Chondrocyte (in vitro differentiated cells): ENCODE results near the gene SLC39A12. TPM values are rescaled to one million over a fixed set of nuclear protein-coding genes. Genes with fewer than 3 reads are reported as not detected.

Source experiments
- DNase-seq: peaks from one replicate; pipeline ENCODE4 v3.0.0; 2021; ENCODE audit warnings: mixed read lengths, low spot score
- H3K27ac Mint-ChIP-seq: one replicate; pipeline ENCODE4 v1.8.0; 2021; ENCODE audit warnings: mild to moderate bottlenecking, moderate library complexity, mixed read lengths; ENCODE audit not compliant: unreplicated experiment
- H3K27me3 Mint-ChIP-seq: 2 replicates; pipeline ENCODE4 v1.8.0; 2021; ENCODE audit warnings: low read depth, mixed read lengths
- H3K36me3 Mint-ChIP-seq: 2 replicates; pipeline ENCODE4 v1.8.0; 2021; ENCODE audit warnings: low read depth, mixed read lengths
- H3K4me1 Mint-ChIP-seq: 2 replicates; pipeline ENCODE4 v1.8.0; 2021; ENCODE audit warnings: low read depth, mild to moderate bottlenecking, mixed read lengths
- H3K4me3 Mint-ChIP-seq: one replicate; pipeline ENCODE4 v1.8.0; 2021; ENCODE audit warnings: mild to moderate bottlenecking, moderate library complexity, mixed read lengths; ENCODE audit not compliant: unreplicated experiment
- H3K9me3 Mint-ChIP-seq: 2 replicates; pipeline ENCODE4 v1.8.0; 2021; ENCODE audit warnings: low read depth, mixed read lengths
- long read RNA-seq: library from polyadenylated mRNA; stranded (forward); transcript quantifications from one replicate; pipeline ENCODE4 v2.0.0, GENCODE V29; 2021
- total RNA-seq: library from RNA; stranded (reverse); gene quantifications from 3 replicates; pipeline ENCODE4 v1.2.1, GENCODE V29; 2021
- TF ChIP-seq, protein P1 (sequence below): fragments of 200-600 bp; sonication (generic); IDR thresholded peaks from 2 replicates; pipeline ENCODE4 v1.5.0; 2021; ENCODE audit warnings: antibody characterized with exemption, mild to moderate bottlenecking, moderate library complexity

Gene SLC39A12
- total RNA-seq = not detected in 3 replicates
- long read RNA-seq = 0 reads

DNA sequence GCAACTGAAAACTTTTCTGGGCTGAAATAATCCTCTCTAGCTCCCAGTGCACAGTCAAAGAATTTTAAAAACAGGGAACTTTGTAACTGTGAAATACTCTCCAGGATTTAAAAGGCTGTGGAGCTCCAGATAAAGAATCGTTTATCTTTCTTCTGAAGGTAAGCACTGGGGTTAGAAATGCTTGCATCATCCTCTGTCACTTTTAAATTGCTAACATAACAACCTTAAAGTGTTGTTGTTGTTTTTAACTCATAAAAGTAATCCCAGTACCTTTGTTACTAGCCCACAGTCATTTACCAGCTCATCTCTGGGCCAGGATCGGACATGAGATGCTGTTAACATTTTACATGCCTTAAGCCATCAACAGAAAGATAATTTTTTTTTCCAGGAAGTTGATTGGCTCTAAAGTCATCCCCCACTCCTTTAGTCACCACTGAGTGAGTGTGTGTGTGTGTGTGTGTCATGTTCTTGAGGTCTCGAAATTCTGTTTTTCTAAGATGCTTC is at the start of gene SLC39A12:
SLC39A12 (plus strand) TSS at position 51 of the 504 bp plus-strand sequence. CDS start 1,359 bp downstream, outside the sequence.
- no peak for DNase-seq
- TF ChIP-seq, protein P1, sequence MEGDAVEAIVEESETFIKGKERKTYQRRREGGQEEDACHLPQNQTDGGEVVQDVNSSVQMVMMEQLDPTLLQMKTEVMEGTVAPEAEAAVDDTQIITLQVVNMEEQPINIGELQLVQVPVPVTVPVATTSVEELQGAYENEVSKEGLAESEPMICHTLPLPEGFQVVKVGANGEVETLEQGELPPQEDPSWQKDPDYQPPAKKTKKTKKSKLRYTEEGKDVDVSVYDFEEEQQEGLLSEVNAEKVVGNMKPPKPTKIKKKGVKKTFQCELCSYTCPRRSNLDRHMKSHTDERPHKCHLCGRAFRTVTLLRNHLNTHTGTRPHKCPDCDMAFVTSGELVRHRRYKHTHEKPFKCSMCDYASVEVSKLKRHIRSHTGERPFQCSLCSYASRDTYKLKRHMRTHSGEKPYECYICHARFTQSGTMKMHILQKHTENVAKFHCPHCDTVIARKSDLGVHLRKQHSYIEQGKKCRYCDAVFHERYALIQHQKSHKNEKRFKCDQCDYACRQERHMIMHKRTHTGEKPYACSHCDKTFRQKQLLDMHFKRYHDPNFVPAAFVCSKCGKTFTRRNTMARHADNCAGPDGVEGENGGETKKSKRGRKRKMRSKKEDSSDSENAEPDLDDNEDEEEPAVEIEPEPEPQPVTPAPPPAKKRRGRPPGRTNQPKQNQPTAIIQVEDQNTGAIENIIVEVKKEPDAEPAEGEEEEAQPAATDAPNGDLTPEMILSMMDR = no peak

DNA sequence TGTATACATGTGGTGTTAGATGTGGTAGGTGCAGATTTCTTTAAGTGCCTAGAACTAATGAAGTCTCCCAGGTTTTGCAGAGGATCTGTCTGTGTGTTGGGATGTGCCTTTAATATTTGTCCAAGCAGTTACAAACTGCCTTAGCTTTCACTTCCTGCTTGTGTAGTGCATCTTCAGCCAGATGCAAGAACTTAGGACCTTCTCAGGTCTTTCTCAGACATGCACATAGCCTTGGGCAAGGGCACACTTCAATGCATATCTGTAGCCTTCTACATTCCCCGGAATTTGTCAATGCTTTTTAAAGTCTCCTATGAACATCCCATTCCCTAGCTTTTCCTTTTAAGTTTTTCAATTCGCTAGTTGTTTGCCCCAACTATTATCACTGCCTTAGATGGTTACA is 47.2 kb upstream of the SLC39A12 start:
- no peaks in the 10 kb centered on the region for H3K9me3 Mint-ChIP-seq
- no peak overlapping the region for H3K4me3 Mint-ChIP-seq
- no peak for DNase-seq

More for the DNA sequence above, at the start of gene SLC39A12:
- Mint-ChIP-seq H3K36me3 (peaks cover 1% of the 10 kb centered on the region), H3K4me3 (no peak within 1 kb of the TSS), H3K4me1 (peaks cover 13% of the 10 kb centered on the region), H3K9me3 (no peaks in the 10 kb centered on the region), H3K27me3 (peaks cover 7% of the 10 kb centered on the region), H3K27ac (no peak within 1 kb of the TSS)

DNA sequence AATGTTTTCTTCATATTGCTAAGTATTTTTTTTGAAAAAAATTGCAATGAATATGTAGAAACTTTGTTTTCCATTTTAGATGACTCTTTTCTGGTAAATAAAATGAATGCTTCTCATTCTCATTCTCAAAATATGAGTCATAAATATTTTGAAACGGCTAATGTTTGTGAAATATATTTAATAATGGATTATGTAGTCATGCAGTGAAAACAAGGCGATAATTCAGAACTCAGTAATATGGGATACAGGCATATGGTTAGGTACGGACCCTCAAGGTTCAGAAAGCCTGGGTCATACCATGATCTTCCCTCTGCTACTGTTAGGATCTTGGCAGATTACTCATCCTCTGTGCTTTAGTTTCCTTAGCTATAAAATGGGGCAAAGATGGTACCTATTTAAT is 46.2 kb upstream of the SLC39A12 start:
- H3K9me3 Mint-ChIP-seq = no peaks in the 10 kb centered on the region
- no peak overlapping the region for H3K27ac Mint-ChIP-seq
- DNase-seq = no peak
- TF ChIP-seq, protein P1 = no peak
- no peaks in the 10 kb centered on the region for H3K4me1 Mint-ChIP-seq
- H3K27me3 Mint-ChIP-seq = peaks cover 33% of the 10 kb centered on the region
- H3K36me3 Mint-ChIP-seq = no peaks in the 10 kb centered on the region
- H3K4me3 Mint-ChIP-seq = no peak overlapping the region

More for the DNA sequence above, 47.2 kb upstream of the SLC39A12 start:
- H3K27ac Mint-ChIP-seq = no peak overlapping the region
- peaks cover 33% of the 10 kb centered on the region for H3K27me3 Mint-ChIP-seq
- no peaks in the 10 kb centered on the region for H3K4me1 Mint-ChIP-seq
- H3K36me3 Mint-ChIP-seq = no peaks in the 10 kb centered on the region
- TF ChIP-seq, protein P1 = no peak

DNA sequence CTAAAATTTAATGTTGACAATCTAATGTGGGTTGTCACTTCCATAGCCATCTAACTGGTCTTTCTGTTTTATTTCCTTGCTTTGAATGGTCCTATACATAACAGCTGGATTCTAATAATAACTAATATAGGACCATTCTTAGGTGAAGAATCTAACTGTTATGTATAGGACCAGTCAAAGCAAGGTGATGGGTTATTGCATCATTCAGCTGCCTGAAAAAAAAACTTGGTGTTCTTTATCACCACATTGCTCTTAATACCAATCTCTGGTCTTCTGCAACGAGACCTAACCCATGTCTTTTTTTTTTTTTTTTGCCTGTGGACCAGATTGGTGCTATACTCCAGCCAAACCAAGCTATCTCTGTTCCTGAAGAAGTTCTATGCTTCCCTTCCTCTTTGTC is 45.7 kb upstream of the SLC39A12 start:
- TF ChIP-seq, protein P1 = no peak
- Mint-ChIP-seq H3K4me3 (no peak overlapping the region), H3K9me3 (no peaks in the 10 kb centered on the region), H3K27ac (no peak overlapping the region), H3K4me1 (no peaks in the 10 kb centered on the region), H3K27me3 (peaks cover 30% of the 10 kb centered on the region), H3K36me3 (no peaks in the 10 kb centered on the region)
- DNase-seq = no peak

DNA sequence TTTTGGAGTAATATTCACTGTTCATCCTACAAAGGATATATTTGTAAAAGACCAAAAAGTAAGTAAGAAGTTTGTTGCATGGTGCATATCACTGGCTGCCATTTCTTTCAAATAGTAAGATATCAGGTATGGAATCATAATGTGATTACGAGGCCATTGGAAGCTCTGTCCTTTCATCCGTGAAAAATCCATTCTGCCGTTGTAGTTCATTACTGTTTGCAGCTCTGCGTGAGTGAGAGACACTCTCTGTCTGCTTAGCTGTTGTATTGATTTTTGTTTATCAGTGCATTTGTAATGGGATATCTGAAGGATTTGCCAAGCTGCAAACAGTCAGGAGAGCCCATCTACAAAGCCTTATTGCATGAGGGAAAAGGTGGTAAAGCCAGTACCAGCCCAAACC is 44.1 kb upstream of the SLC39A12 start:
- no peak overlapping the region for H3K4me3 Mint-ChIP-seq
- H3K4me1 Mint-ChIP-seq = no peaks in the 10 kb centered on the region
- no peak overlapping the region for H3K27ac Mint-ChIP-seq
- TF ChIP-seq, protein P1 = no peak
- no peaks in the 10 kb centered on the region for H3K9me3 Mint-ChIP-seq
- H3K36me3 Mint-ChIP-seq = no peaks in the 10 kb centered on the region
- peaks cover 31% of the 10 kb centered on the region for H3K27me3 Mint-ChIP-seq
- DNase-seq = no peak
